Measurements from ENCODE around the gene C12orf76. TPM values are rescaled to one million over a fixed set of nuclear protein-coding genes. Genes with fewer than 3 reads are reported as not detected.
A peak's percentile ranks its signal among the peaks of the same experiment; 100 is the strongest.

C12orf76 gene
- total RNA-seq, 1 donor from 2014 or later = 29.3 TPM

DNA sequence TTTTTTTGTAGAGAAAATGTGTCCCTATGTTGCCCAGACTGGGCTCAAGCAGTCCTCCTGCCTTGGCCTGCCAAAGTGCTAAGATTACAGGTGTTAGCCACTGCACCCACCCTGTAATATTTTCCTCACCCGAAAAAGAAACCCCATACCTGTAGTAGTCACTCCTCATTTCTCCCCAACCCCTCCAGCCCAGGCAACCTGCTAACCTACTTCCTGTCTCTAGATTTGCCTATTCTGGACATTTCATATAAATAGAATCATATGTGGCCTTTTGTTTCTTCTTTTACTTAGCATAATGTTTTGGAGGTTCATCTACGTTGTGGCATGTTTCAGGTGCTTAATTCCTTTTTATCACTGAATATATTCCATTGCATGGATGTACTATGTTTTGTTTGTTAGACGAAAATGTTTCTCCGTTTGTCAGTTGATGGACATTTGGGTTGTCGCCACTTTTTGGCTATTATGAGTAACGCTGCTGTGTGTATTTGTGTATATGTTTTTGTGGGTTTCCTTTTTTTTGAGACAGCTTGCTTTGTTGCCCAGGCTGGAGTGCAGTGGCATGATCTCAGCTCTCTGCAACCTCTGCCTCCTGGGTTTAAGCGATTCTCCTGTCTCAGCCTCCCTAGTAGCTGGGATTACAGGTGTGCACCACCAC lies 42.9 kb downstream of the C12orf76 start:
- TF ChIP-seq, protein P1, sequence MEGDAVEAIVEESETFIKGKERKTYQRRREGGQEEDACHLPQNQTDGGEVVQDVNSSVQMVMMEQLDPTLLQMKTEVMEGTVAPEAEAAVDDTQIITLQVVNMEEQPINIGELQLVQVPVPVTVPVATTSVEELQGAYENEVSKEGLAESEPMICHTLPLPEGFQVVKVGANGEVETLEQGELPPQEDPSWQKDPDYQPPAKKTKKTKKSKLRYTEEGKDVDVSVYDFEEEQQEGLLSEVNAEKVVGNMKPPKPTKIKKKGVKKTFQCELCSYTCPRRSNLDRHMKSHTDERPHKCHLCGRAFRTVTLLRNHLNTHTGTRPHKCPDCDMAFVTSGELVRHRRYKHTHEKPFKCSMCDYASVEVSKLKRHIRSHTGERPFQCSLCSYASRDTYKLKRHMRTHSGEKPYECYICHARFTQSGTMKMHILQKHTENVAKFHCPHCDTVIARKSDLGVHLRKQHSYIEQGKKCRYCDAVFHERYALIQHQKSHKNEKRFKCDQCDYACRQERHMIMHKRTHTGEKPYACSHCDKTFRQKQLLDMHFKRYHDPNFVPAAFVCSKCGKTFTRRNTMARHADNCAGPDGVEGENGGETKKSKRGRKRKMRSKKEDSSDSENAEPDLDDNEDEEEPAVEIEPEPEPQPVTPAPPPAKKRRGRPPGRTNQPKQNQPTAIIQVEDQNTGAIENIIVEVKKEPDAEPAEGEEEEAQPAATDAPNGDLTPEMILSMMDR (IDR thresholded peaks at IDR 0.05; ENCODE audit: unreplicated experiment) = no peak
- Mint-ChIP-seq H3K4me3 (ENCODE audit: low read depth) (no peak overlapping the region), H3K27ac (no peak overlapping the region), H3K4me1 (ENCODE audit: low read depth) (no peaks in the 10 kb centered on the region), H3K9me3 (ENCODE audit: low read depth) (peaks cover 2% of the 10 kb centered on the region), H3K27me3 (no peaks in the 10 kb centered on the region), H3K36me3 (ENCODE audit: insufficient read depth) (peaks cover 10% of the 10 kb centered on the region)
- no peak for DNase-seq (ENCODE audit: low spot score, unreplicated experiment)

DNA sequence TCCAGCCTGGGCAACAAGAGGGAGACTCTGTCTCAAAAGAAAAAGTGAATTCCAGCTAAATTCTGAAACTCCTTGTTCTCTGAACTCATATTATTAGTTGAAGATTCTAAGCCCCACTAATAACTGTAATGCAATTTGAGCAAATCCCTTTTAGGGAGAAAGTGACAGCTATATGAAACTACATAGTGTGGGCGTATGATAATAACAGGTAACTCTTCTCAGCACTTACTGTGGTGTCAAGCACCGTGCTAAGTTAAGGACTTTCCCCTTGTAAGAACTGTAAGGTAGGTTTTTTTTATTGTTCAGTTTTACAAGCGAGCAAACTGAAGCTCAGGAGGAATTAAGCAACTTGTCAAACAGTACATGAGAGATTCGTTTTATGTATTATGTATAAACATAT lies 43.7 kb downstream of the C12orf76 start:
- Mint-ChIP-seq H3K36me3 (ENCODE audit: insufficient read depth) (peaks cover 8% of the 10 kb centered on the region), H3K27me3 (no peaks in the 10 kb centered on the region), H3K27ac (no peak overlapping the region), H3K4me1 (ENCODE audit: low read depth) (peaks cover 6% of the 10 kb centered on the region), H3K4me3 (ENCODE audit: low read depth) (no peak overlapping the region), H3K9me3 (ENCODE audit: low read depth) (peaks cover 2% of the 10 kb centered on the region)
- TF ChIP-seq, protein P1 (IDR thresholded peaks at IDR 0.05; ENCODE audit: unreplicated experiment) = no peak
- no peak for DNase-seq (ENCODE audit: low spot score, unreplicated experiment)

DNA sequence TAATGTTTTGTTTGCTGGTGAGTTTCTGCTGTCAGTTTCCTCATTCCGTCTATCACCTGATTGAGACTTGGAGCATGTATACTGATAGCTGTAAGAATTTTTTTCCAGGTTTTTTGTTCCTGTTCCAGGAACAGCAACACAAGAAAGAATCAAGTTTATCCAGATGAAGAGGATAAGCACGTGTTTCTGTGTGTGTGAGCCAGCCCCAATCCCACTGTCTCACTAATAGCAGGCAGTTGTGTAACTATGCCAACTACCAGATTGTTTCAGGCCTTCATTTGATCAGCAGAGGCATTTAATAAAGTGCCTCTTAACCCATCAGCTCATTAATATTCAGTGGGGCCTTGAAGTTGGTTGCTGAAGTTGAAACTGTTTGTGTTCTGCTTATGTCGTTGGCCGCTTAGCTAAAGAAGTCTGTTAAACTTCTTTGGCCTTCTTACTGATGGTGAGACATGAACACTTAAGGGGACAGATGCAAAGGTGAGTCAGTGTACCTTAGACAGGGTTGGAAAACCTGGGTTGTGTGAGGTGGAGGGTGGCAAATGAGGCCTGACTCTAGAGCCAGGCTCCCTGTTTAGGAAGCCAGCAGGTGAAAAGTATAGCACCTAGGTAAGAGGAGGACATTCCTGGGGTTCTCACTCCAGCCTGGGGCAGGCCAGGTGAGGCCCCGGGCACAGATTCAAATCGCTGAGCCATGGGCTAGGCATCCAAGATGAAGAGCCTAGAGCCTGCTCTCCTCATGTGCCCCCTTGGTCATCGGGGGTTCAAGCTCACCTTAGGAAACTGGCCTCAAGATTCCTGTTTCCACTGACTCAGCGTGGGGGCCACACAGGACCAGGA lies 45.4 kb downstream of the C12orf76 start:
- H3K9me3 Mint-ChIP-seq (ENCODE audit: low read depth) = peaks cover 1% of the 10 kb centered on the region
- H3K36me3 Mint-ChIP-seq (ENCODE audit: insufficient read depth) = peaks cover 6% of the 10 kb centered on the region
- no peak overlapping the region for H3K4me3 Mint-ChIP-seq (ENCODE audit: low read depth)
- DNase-seq (ENCODE audit: low spot score, unreplicated experiment) = no peak
- no peak overlapping the region for H3K27ac Mint-ChIP-seq
- TF ChIP-seq, protein P1 (IDR thresholded peaks at IDR 0.05; ENCODE audit: unreplicated experiment) = no peak
- peaks cover 8% of the 10 kb centered on the region for H3K4me1 Mint-ChIP-seq (ENCODE audit: low read depth)
- H3K27me3 Mint-ChIP-seq = no peaks in the 10 kb centered on the region

DNA sequence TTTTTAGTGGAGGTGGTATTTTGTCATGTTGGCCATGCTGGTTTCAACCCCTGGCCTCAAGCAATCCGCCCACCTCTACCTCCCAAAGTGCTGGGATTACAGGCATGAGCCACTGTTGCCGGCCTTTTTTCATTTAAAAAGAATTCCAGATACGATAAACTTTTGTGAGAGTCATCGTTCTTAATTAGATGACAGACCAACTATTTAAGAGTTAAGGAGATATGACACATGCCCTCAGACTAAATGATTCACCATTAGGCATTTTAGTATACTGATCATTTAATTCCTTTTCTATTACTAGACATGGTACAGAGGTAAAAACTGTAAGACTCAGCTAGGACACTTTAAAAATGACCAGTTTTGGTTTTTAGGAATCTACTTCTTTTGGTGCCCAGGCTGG lies 46.7 kb downstream of the C12orf76 start:
- Mint-ChIP-seq H3K4me1 (ENCODE audit: low read depth) (peaks cover 8% of the 10 kb centered on the region), H3K9me3 (ENCODE audit: low read depth) (no peaks in the 10 kb centered on the region), H3K4me3 (ENCODE audit: low read depth) (peak overlapping the region; percentile 14), H3K27ac (no peak overlapping the region), H3K36me3 (ENCODE audit: insufficient read depth) (peaks cover 5% of the 10 kb centered on the region), H3K27me3 (no peaks in the 10 kb centered on the region)
- TF ChIP-seq, protein P1 (IDR thresholded peaks at IDR 0.05; ENCODE audit: unreplicated experiment) = no peak
- no peak for DNase-seq (ENCODE audit: low spot score, unreplicated experiment)

DNA sequence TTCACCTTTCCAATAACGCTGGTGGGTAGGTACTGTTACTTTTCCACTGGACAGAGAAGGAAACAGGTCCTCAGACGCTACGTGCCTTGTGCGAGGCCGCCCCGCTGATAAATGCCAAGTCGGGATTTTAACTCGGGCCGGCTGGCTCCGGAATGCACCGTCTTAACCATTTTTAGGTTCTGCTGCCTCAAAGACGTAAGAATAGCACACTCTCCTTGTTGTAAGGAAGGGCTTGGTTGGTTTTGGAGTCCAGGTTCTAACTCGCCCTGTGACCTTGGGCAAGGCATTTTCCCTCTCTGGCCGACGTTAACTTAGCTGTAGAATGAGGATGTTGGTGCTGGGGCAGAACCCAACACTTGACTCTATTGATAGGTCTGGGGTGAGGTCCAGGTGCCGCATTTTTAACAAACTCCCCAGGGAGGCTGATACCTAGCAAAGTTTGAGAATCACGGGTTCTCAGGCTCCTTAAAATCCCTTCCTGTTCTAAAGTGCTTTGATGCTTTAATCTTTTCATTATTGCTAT lies 48.3 kb downstream of the C12orf76 start:
- no peaks in the 10 kb centered on the region for H3K27me3 Mint-ChIP-seq
- peaks cover 14% of the 10 kb centered on the region for H3K4me1 Mint-ChIP-seq (ENCODE audit: low read depth)
- peak overlapping the region; percentile 92 for H3K4me3 Mint-ChIP-seq (ENCODE audit: low read depth)
- no peaks in the 10 kb centered on the region for H3K9me3 Mint-ChIP-seq (ENCODE audit: low read depth)
- peak overlapping the region; percentile 92 for H3K27ac Mint-ChIP-seq
- peaks cover 1% of the 10 kb centered on the region for H3K36me3 Mint-ChIP-seq (ENCODE audit: insufficient read depth)
- TF ChIP-seq, protein P1 (IDR thresholded peaks at IDR 0.05; ENCODE audit: unreplicated experiment) = no peak
- no peak for DNase-seq (ENCODE audit: low spot score, unreplicated experiment)
